HUES64 (cell line): ENCODE data around the gene CCSER2.
"Not testable (repeated sequence)": the region's sequence is repeated elsewhere in the genome, so short reads cannot be mapped to it uniquely, and the experiment has no call there.

Experiments used
- H3K27ac ChIP-seq: 2 replicates; pipeline ENCODE4 v1.7.0; 2013; ENCODE audit warnings: low read depth, low read length, inconsistent platforms
- H3K27me3 ChIP-seq: 2 replicates; pipeline ENCODE4 v1.6.1; 2013; ENCODE audit warnings: mild to moderate bottlenecking, low read length; ENCODE audit not compliant: insufficient read depth
- H3K36me3 ChIP-seq: 2 replicates; pipeline ENCODE4 v1.6.1; 2013; ENCODE audit warnings: mild to moderate bottlenecking, low read length; ENCODE audit not compliant: insufficient read depth
- H3K4me1 ChIP-seq: 2 replicates; pipeline ENCODE4 v1.6.1; 2013; ENCODE audit warnings: mild to moderate bottlenecking, low read length, moderate library complexity; ENCODE audit not compliant: insufficient read depth
- H3K4me3 ChIP-seq: 2 replicates; pipeline ENCODE4 v1.5.1; 2013; ENCODE audit warnings: mild to moderate bottlenecking, low read length, moderate library complexity
- H3K9ac ChIP-seq: 2 replicates; pipeline ENCODE4 v1.6.1; 2013; ENCODE audit warnings: mild to moderate bottlenecking, low read depth, low read length
- H3K9me3 ChIP-seq: 2 replicates; pipeline ENCODE4 v1.6.1; 2013; ENCODE audit warnings: low read depth, low read length; ENCODE audit not compliant: insufficient read depth
- WGBS: fragments of 150-250, 120-280 bp; methylation state at CpG from one replicate; pipeline ENCODE4 v1.1.7; 2013; ENCODE audit warnings: missing lambda C conversion rate; 5-methylcytosine and 5-hydroxymethylcytosine counted together

The CCSER2 gene

GRCh38 chr10:84395581-84395980, 67.2 kb downstream of the CCSER2 start:
- Histone ChIP-seq H3K27me3 (no peaks in the 10 kb centered on the region), H3K9me3 (peaks cover 21% of the 10 kb centered on the region; the same call in 1 of the 2 replicates), H3K4me1 (peaks cover 10% of the 10 kb centered on the region), H3K36me3 (peaks cover under 1% of the 10 kb centered on the region; the same call in 1 of the 2 replicates), H3K27ac (no peak overlapping the region), H3K9ac (no peak overlapping the region), H3K4me3 (no peak overlapping the region)
- 92% methylated on average over 2 of the region's 2 CpGs for WGBS

GRCh38 chr10:84397735-84398144, 69.4 kb downstream of the CCSER2 start:
- no peak overlapping the region for H3K9ac ChIP-seq
- H3K9me3 ChIP-seq = peaks cover 21% of the 10 kb centered on the region; the same call in 1 of the 2 replicates
- H3K4me3 ChIP-seq = no peak overlapping the region
- H3K4me1 ChIP-seq = peaks cover 16% of the 10 kb centered on the region
- no peaks in the 10 kb centered on the region for H3K27me3 ChIP-seq
- no peaks in the 10 kb centered on the region; the same call in 1 of the 2 replicates for H3K36me3 ChIP-seq
- no peak overlapping the region for H3K27ac ChIP-seq
- 67% methylated on average over 2 of the region's 2 CpGs for WGBS

GRCh38 chr10:84398696-84399095, 70.3 kb downstream of the CCSER2 start:
- Histone ChIP-seq H3K4me3 (no peak overlapping the region), H3K9ac (no peak overlapping the region), H3K27ac (no peak overlapping the region), H3K27me3 (no peaks in the 10 kb centered on the region), H3K9me3 (peaks cover 21% of the 10 kb centered on the region; the same call in 1 of the 2 replicates), H3K36me3 (no peaks in the 10 kb centered on the region; the same call in 1 of the 2 replicates), H3K4me1 (peaks cover 16% of the 10 kb centered on the region)

- no peak overlapping the region for H3K4me3 ChIP-seq
- peaks cover 15% of the 10 kb centered on the region; the same call in 1 of the 2 replicates for H3K9me3 ChIP-seq
- peaks cover 16% of the 10 kb centered on the region for H3K4me1 ChIP-seq
- no peak overlapping the region for H3K9ac ChIP-seq
- 91% methylated on average over 6 of the region's 6 CpGs for WGBS
- H3K27me3 ChIP-seq = no peaks in the 10 kb centered on the region
- H3K36me3 ChIP-seq = no peaks in the 10 kb centered on the region; the same call in 1 of the 2 replicates
- no peak overlapping the region for H3K27ac ChIP-seq
These were observed 73.6 kb downstream of the CCSER2 start for GRCh38 chr10:84401854-84402611.

GRCh38 chr10:84404783-84405182, 76.4 kb downstream of the CCSER2 start:
- WGBS = 94% methylated on average over 1 of the region's 1 CpG
- no peak overlapping the region for H3K27ac ChIP-seq
- H3K27me3 ChIP-seq = no peaks in the 10 kb centered on the region
- no peaks in the 10 kb centered on the region; the same call in 1 of the 2 replicates for H3K36me3 ChIP-seq
- peaks cover 8% of the 10 kb centered on the region; the same call in 1 of the 2 replicates for H3K9me3 ChIP-seq
- H3K9ac ChIP-seq = no peak overlapping the region
- no peak overlapping the region for H3K4me3 ChIP-seq
- H3K4me1 ChIP-seq = peaks cover 7% of the 10 kb centered on the region

GRCh38 chr10:84405662-84406061, 77.3 kb downstream of the CCSER2 start:
- H3K4me3 ChIP-seq = no peak overlapping the region
- WGBS = 96% methylated on average over 2 of the region's 2 CpGs
- H3K36me3 ChIP-seq = no peaks in the 10 kb centered on the region; the same call in 1 of the 2 replicates
- H3K9ac ChIP-seq = no peak overlapping the region
- 0 out of 2 replicates have a peak, but pooled peaks cover 6% of the 10 kb centered on the region for H3K9me3 ChIP-seq
- H3K27ac ChIP-seq = no peak overlapping the region
- no peaks in the 10 kb centered on the region for H3K27me3 ChIP-seq
- H3K4me1 ChIP-seq = peaks cover 7% of the 10 kb centered on the region

- no peak overlapping the region for H3K27ac ChIP-seq
- no peaks in the 10 kb centered on the region for H3K27me3 ChIP-seq
- no peak overlapping the region for H3K9ac ChIP-seq
- H3K36me3 ChIP-seq = no peaks in the 10 kb centered on the region; the same call in 1 of the 2 replicates
- peaks cover 4% of the 10 kb centered on the region for H3K4me1 ChIP-seq
- WGBS = 88% methylated on average over 3 of the region's 3 CpGs
- no peak overlapping the region for H3K4me3 ChIP-seq
- 0 out of 2 replicates have a peak, but pooled peaks cover 11% of the 10 kb centered on the region for H3K9me3 ChIP-seq
These were observed 78.2 kb downstream of the CCSER2 start for GRCh38 chr10:84406561-84406960.

- H3K27me3 ChIP-seq = no peaks in the 10 kb centered on the region
- WGBS = 89% methylated on average over 2 of the region's 2 CpGs
- no peaks in the 10 kb centered on the region for H3K4me1 ChIP-seq
- H3K27ac ChIP-seq = no peak overlapping the region
- H3K9me3 ChIP-seq = peaks cover 20% of the 10 kb centered on the region; the same call in 1 of the 2 replicates
- no peak overlapping the region for H3K4me3 ChIP-seq
- H3K36me3 ChIP-seq = no peaks in the 10 kb centered on the region; the same call in 1 of the 2 replicates
- no peak overlapping the region for H3K9ac ChIP-seq
These were observed 79.1 kb downstream of the CCSER2 start for GRCh38 chr10:84407388-84408049.

- WGBS = 87% methylated on average over 2 of the region's 2 CpGs
- Histone ChIP-seq H3K4me3 (no peak overlapping the region), H3K4me1 (no peaks in the 10 kb centered on the region), H3K36me3 (no peaks in the 10 kb centered on the region; the same call in 1 of the 2 replicates), H3K9ac (no peak overlapping the region), H3K9me3 (peaks cover 37% of the 10 kb centered on the region; the same call in 1 of the 2 replicates), H3K27me3 (no peaks in the 10 kb centered on the region), H3K27ac (no peak overlapping the region)
These were observed 84.1 kb downstream of the CCSER2 start for GRCh38 chr10:84412482-84412881.

- H3K27ac ChIP-seq, H3K4me1 ChIP-seq, H3K4me3 ChIP-seq, H3K9ac ChIP-seq, H3K27me3 ChIP-seq, H3K36me3 ChIP-seq: not testable (repeated sequence)
- peaks cover 37% of the 10 kb centered on the region; the same call in 1 of the 2 replicates for H3K9me3 ChIP-seq
- 98% methylated on average over 2 of the region's 2 CpGs for WGBS
These were observed 85.7 kb downstream of the CCSER2 start for GRCh38 chr10:84414110-84414509.
